K562 (cell line): ENCODE data around the gene GATAD2B. TPM values are rescaled to one million over a fixed set of nuclear protein-coding genes. Genes with fewer than 3 reads are reported as not detected.

Experiments used
- CREB1 ChIP-seq, 2 experiments: sonication (generic) in 1 of 2; formaldehyde crosslinking in 1 of 2; IDR thresholded peaks; 2 replicates each; pipeline versions ENCODE4 v1.6.1 to v1.8.0; 2012 to 2022; ENCODE audit warnings: inconsistent platforms in 1 of 2, mild to moderate bottlenecking in 1 of 2, missing genetic modification reagents in 1 of 2, moderate library complexity in 1 of 2
- CXXC5 ChIP-seq: fragments of 250-450 bp; sonication (Bioruptor Pico); IDR thresholded peaks from 2 replicates; pipeline ENCODE4 v1.8.0; 2022; ENCODE audit warnings: inconsistent platforms, mild to moderate bottlenecking, moderate library complexity
- ELK3 ChIP-seq: fragments of 450-650 bp; formaldehyde crosslinking; IDR thresholded peaks from 2 replicates; pipeline ENCODE4 v1.4.0; 2020; ENCODE audit warnings: mild to moderate bottlenecking
- L3MBTL2 ChIP-seq: fragments of 450-650 bp; IDR thresholded peaks from 2 replicates; pipeline ENCODE4 v1.6.1; 2016; ENCODE audit warnings: mild to moderate bottlenecking, moderate library complexity
- LCOR ChIP-seq: sonication (generic); formaldehyde crosslinking; IDR thresholded peaks from 2 replicates; pipeline ENCODE4 v1.8.0; 2022; ENCODE audit warnings: mild to moderate bottlenecking, missing genetic modification reagents
- MAFK ChIP-seq: IDR thresholded peaks from 2 replicates; pipeline ENCODE4 v1.6.1; 2011; ENCODE audit warnings: low read length, improper control_type of control experiment
- NFIC ChIP-seq: fragments of 450-650 bp; IDR thresholded peaks from 2 replicates; pipeline ENCODE4 v1.6.1; 2017; ENCODE audit warnings: mild to moderate bottlenecking, inconsistent platforms
- PTTG1 ChIP-seq: fragments of 450-650 bp; IDR thresholded peaks from 2 replicates; pipeline ENCODE4 v1.6.1; 2016; ENCODE audit warnings: low read depth, mild to moderate bottlenecking, missing genetic modification characterization, missing compliant biosample characterization
- SFPQ ChIP-seq: fragments of 200-400 bp; formaldehyde crosslinking; IDR thresholded peaks from 2 replicates; pipeline ENCODE4 v1.6.1; 2017; ENCODE audit warnings: mild to moderate bottlenecking, low read depth, low read length, moderate library complexity
- SIRT6 ChIP-seq: IDR thresholded peaks from one replicate; pipeline ENCODE4 v1.6.1; 2012; ENCODE audit warnings: low read depth, mild to moderate bottlenecking, control low read depth, inconsistent platforms, low read length, moderate library complexity
- SUPT5H ChIP-seq: fragments of 450-650 bp; IDR thresholded peaks from 2 replicates; pipeline ENCODE4 v1.6.1; 2016
- TCF7L2 ChIP-seq: fragments of 150-350 bp; IDR thresholded peaks from 2 replicates; pipeline ENCODE4 v1.6.1; 2016; ENCODE audit warnings: low read depth, mild to moderate bottlenecking, low read length, moderate library complexity
- ZBED1 ChIP-seq: IDR thresholded peaks from 2 replicates; pipeline ENCODE4 v1.6.1; 2014
- ZHX1 ChIP-seq: fragments of 150-350 bp; conservative IDR thresholded peaks from 2 replicates; pipeline ENCODE4 v1.6.1; 2014; ENCODE audit warnings: low read length
- ZKSCAN8 ChIP-seq: fragments of 200-800 bp; sonication (Bioruptor generic); IDR thresholded peaks from 2 replicates; pipeline ENCODE4 v1.6.1; 2016; ENCODE audit warnings: missing genetic modification characterization, missing compliant biosample characterization
- ZNF184 ChIP-seq: sonication (generic); formaldehyde crosslinking; IDR thresholded peaks from 2 replicates; pipeline ENCODE4 v1.5.0; 2020; ENCODE audit warnings: missing genetic modification reagents
- ZNF277 ChIP-seq: fragments of 250-450 bp; sonication (Bioruptor Pico); IDR thresholded peaks from 2 replicates; pipeline ENCODE4 v1.8.0; 2022; ENCODE audit warnings: inconsistent platforms, mild to moderate bottlenecking, moderate library complexity, borderline replicate concordance
- ZNF311 ChIP-seq: fragments of 250-450 bp; sonication (Bioruptor Pico); IDR thresholded peaks from 2 replicates; pipeline ENCODE4 v1.4.0; 2020; ENCODE audit warnings: mild to moderate bottlenecking, moderate library complexity
- ZNF398 ChIP-seq: fragments of 250-450 bp; sonication (Bioruptor Pico); IDR thresholded peaks from 2 replicates; pipeline ENCODE4 v1.8.0; 2021; ENCODE audit warnings: moderate library complexity, mild to moderate bottlenecking, inconsistent platforms
- polyA plus RNA-seq, 8 experiments: library from polyadenylated mRNA; depleted of rRNA in 4 of 8; stranded (reverse) in 5 of 8; unstranded in 3 of 8; fragments of >200 nt; fragmentation: Nextera tagmentation in 2 of 8; fragmentation: Illumina TruSeq in 1 of 8; extraction: Ambion mirVana in 2 of 8; extraction: Trizol in 1 of 8; gene quantifications; 2 replicates each; pipeline versions ENCODE4 v1.2.1 to v1.2.3, GENCODE V29; 2011 to 2014; ENCODE audit warnings: inconsistent platforms in 1 of 8, missing spikeins in 1 of 8
- total RNA-seq, 7 experiments: library from RNA; depleted of rRNA in 6 of 7; stranded (reverse); fragments of >200 nt in 6 of 7; fragmentation: Illumina TruSeq in 2 of 7; extraction: Trizol in 2 of 7; gene quantifications; 2 replicates each; pipeline versions ENCODE4 v1.2.1 to v1.2.3, GENCODE V29; 2011 to 2021; ENCODE audit warnings: low replicate concordance in 1 of 7

The GATAD2B gene
- total and polyA plus RNA-seq, 9 of the 15 experiments (the other 6 are each of a cell fraction or from before 2014, with no cell fraction given), result 1.5 to 40.2 (median 4.9) TPM

GRCh38 chr1:153796786-153797659, 125.7 kb downstream of the GATAD2B start (continued):
- 0 out of 2 replicates have a peak, but pooled peaks have one; percentile 31 for TF ChIP-seq LCOR (CRISPR knock-in tag)
- no peak for TF ChIP-seq ZNF184 (CRISPR knock-in tag)
- TF ChIP-seq CXXC5, result peak; percentile 12; the same call in 1 of the 2 replicates
- TF ChIP-seq ZNF277 (CRISPR knock-in tag), result no peak
- TF ChIP-seq L3MBTL2, result 0 out of 2 replicates have a peak, but pooled peaks have one; percentile 15
- TF ChIP-seq ZHX1, result no peak
- no peak for TF ChIP-seq ELK3 (CRISPR knock-in tag)
- TF ChIP-seq SUPT5H, result no peak
- no peak for TF ChIP-seq ZNF398 (CRISPR knock-in tag)
- TF ChIP-seq MAFK, result no peak
- TF ChIP-seq SIRT6, result no peak
- no peak for TF ChIP-seq TCF7L2
- TF ChIP-seq PTTG1, result no peak
- no peak for TF ChIP-seq ZNF311
- no peak for TF ChIP-seq ZBED1
- TF ChIP-seq ZKSCAN8 (CRISPR knock-in tag), result no peak
- no peak for TF ChIP-seq CREB1 (IDR thresholded peaks at IDR 0.05)
- no peak for TF ChIP-seq CREB1 (CRISPR knock-in tag; IDR thresholded peaks at IDR 0.05)
- no peak for TF ChIP-seq SFPQ
- TF ChIP-seq NFIC, result no peak; the same call in 1 of the 2 replicates
